Panc1 (cell line): Measurements from ENCODE around the gene KRR1. TPM values are rescaled to one million over a fixed set of nuclear protein-coding genes. Genes with fewer than 3 reads are reported as not detected.

Experiments used
- ATAC-seq: fragments of 200-7000 bp; cut with Tn5 transposase; 2 replicates; pipeline ENCODE4 v1.9.1; 2020; ENCODE audit warnings: mild to moderate bottlenecking, moderate library complexity
- BruUV-seq: library from RNA; stranded (reverse); fragments of 400-500 nt; replicated peaks from 2 replicates; lab custom pipeline; 2021; lab: Mats Ljungman, UMichigan
- CTCF ChIA-PET: fragments of 300-600 bp; sonication (Branson Sonifier 250); formaldehyde crosslinking; loops from one replicate; lab custom pipeline; 2022; ENCODE audit warnings: antibody characterized with exemption; lab: Charles Lee
- POLR2A ChIA-PET: fragments of 300-600 bp; sonication (Branson Sonifier 250); formaldehyde crosslinking; loops from one replicate; lab custom pipeline; 2022; ENCODE audit warnings: antibody characterized with exemption; lab: Charles Lee
- DNase-seq: peaks from one replicate; pipeline ENCODE4 v3.0.0-alpha.2; 2010; ENCODE audit warnings: low read depth, low spot score
- H3K27ac ChIP-seq: 2 replicates; pipeline ENCODE4 v1.5.1; 2011; ENCODE audit warnings: mild to moderate bottlenecking, low read length, inconsistent platforms
- H3K27me3 ChIP-seq: fragments of 200-500 bp; sonication (Bioruptor generic); 2 replicates; pipeline ENCODE4 v1.6.0; 2014; ENCODE audit warnings: low read length, inconsistent platforms; ENCODE audit not compliant: control insufficient read depth, insufficient read depth
- H3K36me3 ChIP-seq: fragments of 200-500 bp; sonication (Bioruptor generic); 2 replicates; pipeline ENCODE4 v1.5.1; 2014; ENCODE audit warnings: inconsistent platforms, mild to moderate bottlenecking, low read length, moderate library complexity; ENCODE audit not compliant: control insufficient read depth, insufficient read depth
- H3K4me1 ChIP-seq: 2 replicates; pipeline ENCODE4 v1.5.1; 2011; ENCODE audit warnings: inconsistent platforms, mild to moderate bottlenecking, low read length, moderate library complexity; ENCODE audit not compliant: control insufficient read depth, insufficient read depth
- H3K4me3 ChIP-seq, 2 experiments: 2 replicates each; pipeline ENCODE4 v1.5.1; 2011 to 2012; ENCODE audit warnings: low read depth in 2 of 2, low read length in 2 of 2, mild to moderate bottlenecking in 2 of 2, inconsistent platforms in 1 of 2, moderate library complexity in 1 of 2
- H3K9me3 ChIP-seq: fragments of 200-500 bp; sonication (Bioruptor generic); 2 replicates; pipeline ENCODE4 v1.5.1; 2014; ENCODE audit warnings: low read depth, mild to moderate bottlenecking, inconsistent platforms, low read length, moderate library complexity; ENCODE audit not compliant: control insufficient read depth, insufficient read depth
- POLR2AphosphoS5 ChIP-seq: IDR thresholded peaks from 2 replicates; pipeline ENCODE4 v1.6.1; 2012; ENCODE audit warnings: mild to moderate bottlenecking, low read depth, low read length, moderate library complexity
- SIN3A ChIP-seq: IDR thresholded peaks from 2 replicates; pipeline ENCODE4 v1.6.1; 2012; ENCODE audit warnings: low read depth, mild to moderate bottlenecking, low read length, moderate library complexity, borderline replicate concordance; ENCODE audit not compliant: insufficient read depth
- TCF7L2 ChIP-seq: IDR thresholded peaks from 2 replicates; pipeline ENCODE4 v1.6.1; 2011; ENCODE audit warnings: mild to moderate bottlenecking, low read depth, low read length, inconsistent platforms
- in situ Hi-C: cut with HindIII; loops from 2 replicates; pipeline ENCODE4 v1.10.0; 2016; ENCODE audit warnings: low sequenced_read_pairs, low pct_unique_long_range_greater_than_20kb
- intact Hi-C: fragments of 100-400 bp; cut with micrococcal nuclease; formaldehyde crosslinking; loops from one replicate; pipeline ENCODE4 v1.10.0; 2022; ENCODE audit not compliant: unreplicated experiment
- total RNA-seq: library from RNA; stranded (reverse); gene quantifications from one replicate; pipeline ENCODE4 v1.2.1, GENCODE V29; 2021; ENCODE audit not compliant: unreplicated experiment
- TF ChIP-seq, protein P1 (sequence below): fragments of 450-650 bp; IDR thresholded peaks from 2 replicates; pipeline ENCODE4 v1.5.1; 2017; ENCODE audit warnings: mild to moderate bottlenecking
- TF ChIP-seq, protein P2 (sequence below), 2 experiments: IDR thresholded peaks; 2 replicates each; pipeline ENCODE4 v1.6.1; 2011 to 2012; ENCODE audit warnings: low read depth in 2 of 2, control low read depth in 1 of 2, low read length in 1 of 2, mild to moderate bottlenecking in 1 of 2, moderate library complexity in 1 of 2; ENCODE audit not compliant: insufficient read depth in 1 of 2

KRR1 gene
- total RNA-seq, 1 experiment from 2014 or later: 161 TPM

DNA sequence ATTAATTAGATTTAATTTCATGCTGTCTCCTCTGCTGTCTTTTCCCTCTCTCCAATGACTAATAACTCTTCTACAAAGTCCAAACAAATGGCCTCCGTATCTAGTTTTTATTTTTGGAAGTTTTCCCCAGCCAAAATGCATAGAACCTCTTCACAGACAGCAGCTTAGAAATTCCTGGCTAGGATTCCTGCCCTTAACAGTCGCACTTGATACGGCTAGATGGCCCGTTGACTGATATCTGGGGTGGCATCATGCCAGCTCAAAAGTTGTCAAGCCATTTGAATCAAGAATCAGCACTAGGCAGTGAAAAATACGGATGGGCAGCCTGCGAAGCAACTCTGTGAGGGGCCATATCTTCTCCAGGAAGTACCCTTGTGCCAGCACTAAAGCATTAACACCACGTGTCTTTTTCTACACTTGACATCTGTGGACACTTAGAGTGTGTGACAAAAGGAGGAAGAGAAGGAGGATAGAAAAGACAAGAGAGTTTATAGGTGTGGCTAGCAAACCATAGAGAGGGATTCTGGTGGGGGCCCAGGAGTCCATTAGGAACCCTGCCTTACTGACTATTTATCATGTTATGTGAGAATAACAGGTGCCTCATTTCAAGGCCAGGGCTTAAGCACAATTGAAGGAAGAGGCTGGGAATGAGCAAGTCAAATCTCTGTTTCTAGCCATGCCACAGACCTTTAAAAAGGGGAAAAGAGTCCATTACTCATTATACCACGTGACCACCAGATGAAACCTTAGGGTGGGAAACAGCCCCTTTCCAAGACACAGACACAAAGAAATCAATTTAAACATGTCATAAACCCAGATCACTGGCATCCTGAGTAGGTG, 39.2 kb upstream of the KRR1 start:
- DNase-seq (no peak), ATAC-seq (no peak)
- no TSS peak for BruUV-seq
- intact Hi-C loops (no loop called here), in situ Hi-C loops (no loop called here)
- no peak overlapping the region for H3K4me3 ChIP-seq
- H3K9me3 ChIP-seq: no peaks in the 10 kb centered on the region
- POLR2A ChIA-PET: interaction anchor here (0.6 kb wide), 1 partner anchor 475 kb away, joined by 3 read pairs; no protein-coding TSS in a partner anchor
- CTCF ChIA-PET: no interaction called here
- H3K27ac ChIP-seq: peak overlapping the region; percentile 66
- H3K36me3 ChIP-seq: no peaks in the 10 kb centered on the region
- TF ChIP-seq SIN3A (no peak), POLR2AphosphoS5 (no peak), TCF7L2 (no peak)
- TF ChIP-seq, protein P1, sequence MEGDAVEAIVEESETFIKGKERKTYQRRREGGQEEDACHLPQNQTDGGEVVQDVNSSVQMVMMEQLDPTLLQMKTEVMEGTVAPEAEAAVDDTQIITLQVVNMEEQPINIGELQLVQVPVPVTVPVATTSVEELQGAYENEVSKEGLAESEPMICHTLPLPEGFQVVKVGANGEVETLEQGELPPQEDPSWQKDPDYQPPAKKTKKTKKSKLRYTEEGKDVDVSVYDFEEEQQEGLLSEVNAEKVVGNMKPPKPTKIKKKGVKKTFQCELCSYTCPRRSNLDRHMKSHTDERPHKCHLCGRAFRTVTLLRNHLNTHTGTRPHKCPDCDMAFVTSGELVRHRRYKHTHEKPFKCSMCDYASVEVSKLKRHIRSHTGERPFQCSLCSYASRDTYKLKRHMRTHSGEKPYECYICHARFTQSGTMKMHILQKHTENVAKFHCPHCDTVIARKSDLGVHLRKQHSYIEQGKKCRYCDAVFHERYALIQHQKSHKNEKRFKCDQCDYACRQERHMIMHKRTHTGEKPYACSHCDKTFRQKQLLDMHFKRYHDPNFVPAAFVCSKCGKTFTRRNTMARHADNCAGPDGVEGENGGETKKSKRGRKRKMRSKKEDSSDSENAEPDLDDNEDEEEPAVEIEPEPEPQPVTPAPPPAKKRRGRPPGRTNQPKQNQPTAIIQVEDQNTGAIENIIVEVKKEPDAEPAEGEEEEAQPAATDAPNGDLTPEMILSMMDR: no peak
- TF ChIP-seq, protein P2, sequence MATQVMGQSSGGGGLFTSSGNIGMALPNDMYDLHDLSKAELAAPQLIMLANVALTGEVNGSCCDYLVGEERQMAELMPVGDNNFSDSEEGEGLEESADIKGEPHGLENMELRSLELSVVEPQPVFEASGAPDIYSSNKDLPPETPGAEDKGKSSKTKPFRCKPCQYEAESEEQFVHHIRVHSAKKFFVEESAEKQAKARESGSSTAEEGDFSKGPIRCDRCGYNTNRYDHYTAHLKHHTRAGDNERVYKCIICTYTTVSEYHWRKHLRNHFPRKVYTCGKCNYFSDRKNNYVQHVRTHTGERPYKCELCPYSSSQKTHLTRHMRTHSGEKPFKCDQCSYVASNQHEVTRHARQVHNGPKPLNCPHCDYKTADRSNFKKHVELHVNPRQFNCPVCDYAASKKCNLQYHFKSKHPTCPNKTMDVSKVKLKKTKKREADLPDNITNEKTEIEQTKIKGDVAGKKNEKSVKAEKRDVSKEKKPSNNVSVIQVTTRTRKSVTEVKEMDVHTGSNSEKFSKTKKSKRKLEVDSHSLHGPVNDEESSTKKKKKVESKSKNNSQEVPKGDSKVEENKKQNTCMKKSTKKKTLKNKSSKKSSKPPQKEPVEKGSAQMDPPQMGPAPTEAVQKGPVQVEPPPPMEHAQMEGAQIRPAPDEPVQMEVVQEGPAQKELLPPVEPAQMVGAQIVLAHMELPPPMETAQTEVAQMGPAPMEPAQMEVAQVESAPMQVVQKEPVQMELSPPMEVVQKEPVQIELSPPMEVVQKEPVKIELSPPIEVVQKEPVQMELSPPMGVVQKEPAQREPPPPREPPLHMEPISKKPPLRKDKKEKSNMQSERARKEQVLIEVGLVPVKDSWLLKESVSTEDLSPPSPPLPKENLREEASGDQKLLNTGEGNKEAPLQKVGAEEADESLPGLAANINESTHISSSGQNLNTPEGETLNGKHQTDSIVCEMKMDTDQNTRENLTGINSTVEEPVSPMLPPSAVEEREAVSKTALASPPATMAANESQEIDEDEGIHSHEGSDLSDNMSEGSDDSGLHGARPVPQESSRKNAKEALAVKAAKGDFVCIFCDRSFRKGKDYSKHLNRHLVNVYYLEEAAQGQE (IDR thresholded peaks at IDR 0.05; ENCODE audit: insufficient read depth in 1 of 2, low read depth in 2 of 2, low read length in 1 of 2): no peak
- peaks cover 25% of the 10 kb centered on the region for H3K4me1 ChIP-seq
- no peaks in the 10 kb centered on the region for H3K27me3 ChIP-seq

DNA sequence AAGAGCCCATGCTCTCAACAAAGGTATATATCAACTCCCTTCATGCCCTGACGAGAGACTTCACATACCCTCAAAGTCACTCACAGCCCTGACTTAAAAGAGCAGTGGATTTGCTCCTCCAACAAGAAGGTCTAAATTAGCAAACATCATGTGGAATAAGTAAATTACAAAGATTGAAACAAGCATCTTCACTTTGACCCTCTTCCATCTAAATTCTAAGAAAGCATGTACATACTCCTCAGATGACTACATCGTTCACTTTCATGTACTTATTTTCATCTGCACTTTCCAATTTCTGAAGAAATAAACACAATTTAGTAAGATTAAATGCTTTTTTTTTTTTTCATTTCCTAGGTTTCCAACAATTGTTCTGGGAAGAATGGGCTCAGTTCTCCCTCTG, 38.6 kb upstream of the KRR1 start:
- H3K4me3 ChIP-seq: no peak overlapping the region
- TF ChIP-seq POLR2AphosphoS5: no peak
- TF ChIP-seq, protein P2 (IDR thresholded peaks at IDR 0.05; ENCODE audit: insufficient read depth in 1 of 2, low read depth in 2 of 2, low read length in 1 of 2): no peak
- TF ChIP-seq TCF7L2: no peak
- TF ChIP-seq, protein P1: no peak
- no peak for TF ChIP-seq SIN3A
- in situ Hi-C loops: no loop called here
- CTCF ChIA-PET: no interaction called here
- intact Hi-C loops: no loop called here
- H3K4me1 ChIP-seq: peaks cover 23% of the 10 kb centered on the region
- ATAC-seq (no peak), DNase-seq (no peak)
- H3K36me3 ChIP-seq: no peaks in the 10 kb centered on the region
- no TSS peak for BruUV-seq
- POLR2A ChIA-PET: no interaction called here
- no peaks in the 10 kb centered on the region for H3K9me3 ChIP-seq
- H3K27me3 ChIP-seq: no peaks in the 10 kb centered on the region
- peak overlapping the region; percentile 66; the same call in 1 of the 2 replicates for H3K27ac ChIP-seq
